Measurements from ENCODE around the gene FBXO11.

FBXO11 gene

DNA sequence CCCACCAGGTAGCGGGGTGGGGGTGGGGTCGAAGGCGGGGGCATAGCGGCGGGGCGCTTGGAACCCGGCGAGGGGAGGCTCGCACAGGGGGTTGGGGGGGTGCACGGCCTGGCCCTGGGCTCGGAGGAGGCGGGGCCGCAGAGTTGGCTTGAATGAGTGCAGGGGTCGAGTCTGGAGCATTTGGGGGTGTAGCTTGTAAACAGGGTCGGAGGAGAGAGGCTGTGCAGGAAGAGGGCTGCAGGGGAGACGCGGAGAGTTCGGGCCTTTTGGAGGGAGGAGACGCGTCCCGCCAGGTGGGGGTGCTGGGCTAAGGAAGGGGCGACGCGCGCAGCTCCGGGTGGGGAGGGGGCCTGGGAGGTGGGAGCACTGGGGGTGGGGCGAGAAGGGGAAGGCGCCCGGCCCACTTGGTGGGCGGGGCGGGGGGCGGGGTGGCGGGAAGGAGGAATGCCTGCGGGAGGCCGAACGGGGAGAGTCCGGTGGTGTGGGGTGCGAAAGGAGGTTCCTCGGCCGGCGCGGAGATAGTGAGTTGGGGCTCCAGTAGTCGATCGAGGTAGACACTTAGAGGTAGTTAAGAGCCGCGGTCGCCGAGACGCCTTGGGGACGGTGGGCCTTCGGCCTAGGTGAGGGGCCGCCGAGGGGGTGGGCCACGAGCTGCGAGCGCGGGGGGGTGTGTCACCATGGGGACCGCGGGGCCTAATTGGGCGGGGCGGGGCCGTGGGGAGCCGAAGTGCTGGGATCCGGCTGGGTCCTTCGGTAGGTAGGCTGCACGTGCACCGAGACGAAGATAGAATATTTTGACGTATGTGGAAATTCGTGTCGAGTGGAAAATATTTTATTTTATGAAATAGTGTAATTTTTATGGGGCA is 122.6 kb downstream of the FBXO11 start:
- TF ChIP-seq, protein P1, sequence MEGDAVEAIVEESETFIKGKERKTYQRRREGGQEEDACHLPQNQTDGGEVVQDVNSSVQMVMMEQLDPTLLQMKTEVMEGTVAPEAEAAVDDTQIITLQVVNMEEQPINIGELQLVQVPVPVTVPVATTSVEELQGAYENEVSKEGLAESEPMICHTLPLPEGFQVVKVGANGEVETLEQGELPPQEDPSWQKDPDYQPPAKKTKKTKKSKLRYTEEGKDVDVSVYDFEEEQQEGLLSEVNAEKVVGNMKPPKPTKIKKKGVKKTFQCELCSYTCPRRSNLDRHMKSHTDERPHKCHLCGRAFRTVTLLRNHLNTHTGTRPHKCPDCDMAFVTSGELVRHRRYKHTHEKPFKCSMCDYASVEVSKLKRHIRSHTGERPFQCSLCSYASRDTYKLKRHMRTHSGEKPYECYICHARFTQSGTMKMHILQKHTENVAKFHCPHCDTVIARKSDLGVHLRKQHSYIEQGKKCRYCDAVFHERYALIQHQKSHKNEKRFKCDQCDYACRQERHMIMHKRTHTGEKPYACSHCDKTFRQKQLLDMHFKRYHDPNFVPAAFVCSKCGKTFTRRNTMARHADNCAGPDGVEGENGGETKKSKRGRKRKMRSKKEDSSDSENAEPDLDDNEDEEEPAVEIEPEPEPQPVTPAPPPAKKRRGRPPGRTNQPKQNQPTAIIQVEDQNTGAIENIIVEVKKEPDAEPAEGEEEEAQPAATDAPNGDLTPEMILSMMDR (conservative IDR thresholded peaks at IDR 0.05; ENCODE audit: low read depth, low read length) = no peak
- DNase-seq (ENCODE audit: low read depth) = peak; percentile 56
- peak overlapping the region; percentile 87 for H3K4me3 ChIP-seq (ENCODE audit: low read depth, low read length)

DNA sequence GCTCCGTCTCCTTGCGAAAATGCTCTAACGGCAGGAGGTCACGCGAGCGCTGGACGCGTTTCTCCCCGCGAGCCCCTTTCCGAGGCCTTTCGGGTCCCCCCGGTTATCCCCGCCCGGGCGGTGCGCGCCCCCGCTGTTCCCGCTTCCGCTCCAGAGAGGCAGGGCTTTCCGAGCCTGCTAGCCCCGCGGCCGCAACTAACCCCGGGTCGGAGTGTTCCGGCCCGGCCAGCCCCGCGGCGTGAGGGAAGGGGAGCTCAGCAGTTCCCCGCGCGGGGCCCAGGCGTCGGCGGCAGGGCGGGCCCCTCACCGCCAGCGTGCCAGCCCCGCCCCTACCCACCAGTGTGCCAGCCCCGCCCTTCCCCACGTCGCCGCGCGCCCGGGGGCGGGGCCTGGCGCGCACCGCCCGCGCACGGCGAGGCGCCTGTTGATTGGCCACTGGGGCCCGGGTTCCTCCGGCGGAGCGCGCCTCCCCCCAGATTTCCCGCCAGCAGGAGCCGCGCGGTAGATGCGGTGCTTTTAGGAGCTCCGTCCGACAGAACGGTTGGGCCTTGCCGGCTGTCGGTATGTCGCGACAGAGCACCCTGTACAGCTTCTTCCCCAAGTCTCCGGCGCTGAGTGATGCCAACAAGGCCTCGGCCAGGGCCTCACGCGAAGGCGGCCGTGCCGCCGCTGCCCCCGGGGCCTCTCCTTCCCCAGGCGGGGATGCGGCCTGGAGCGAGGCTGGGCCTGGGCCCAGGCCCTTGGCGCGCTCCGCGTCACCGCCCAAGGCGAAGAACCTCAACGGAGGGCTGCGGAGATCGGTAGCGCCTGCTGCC is 123.4 kb downstream of the FBXO11 start, which contains the start of gene MSH6:
MSH6 (plus strand) TSS at position 475 of the 815 bp plus-strand sequence; CDS start at position 564, 89 bp downstream.
- H3K4me3 ChIP-seq (ENCODE audit: low read depth, low read length) = peak within 1 kb of the TSS; percentile 87
- DNase-seq (ENCODE audit: low read depth) = peak; percentile 89
- TF ChIP-seq, protein P1 (conservative IDR thresholded peaks at IDR 0.05; ENCODE audit: low read depth, low read length) = peak; percentile 20

DNA sequence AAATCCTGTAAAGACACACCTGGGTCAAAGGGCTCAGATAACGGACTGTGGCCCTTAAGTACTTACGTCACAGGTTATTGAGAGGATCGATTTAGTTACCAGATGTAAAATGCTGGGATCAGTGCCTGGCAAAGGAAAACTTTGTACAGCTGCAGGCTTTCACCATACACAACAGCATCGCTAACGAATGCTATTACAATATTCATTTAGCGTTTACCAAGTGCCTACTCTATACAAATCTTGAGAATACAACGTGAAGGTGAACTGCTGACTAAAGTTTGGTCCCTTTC is 124.0 kb downstream of the FBXO11 start:
- peak overlapping the region; percentile 87 for H3K4me3 ChIP-seq (ENCODE audit: low read depth, low read length)
- TF ChIP-seq, protein P1 (conservative IDR thresholded peaks at IDR 0.05; ENCODE audit: low read depth, low read length) = no peak
- no peak for DNase-seq (ENCODE audit: low read depth)

DNA sequence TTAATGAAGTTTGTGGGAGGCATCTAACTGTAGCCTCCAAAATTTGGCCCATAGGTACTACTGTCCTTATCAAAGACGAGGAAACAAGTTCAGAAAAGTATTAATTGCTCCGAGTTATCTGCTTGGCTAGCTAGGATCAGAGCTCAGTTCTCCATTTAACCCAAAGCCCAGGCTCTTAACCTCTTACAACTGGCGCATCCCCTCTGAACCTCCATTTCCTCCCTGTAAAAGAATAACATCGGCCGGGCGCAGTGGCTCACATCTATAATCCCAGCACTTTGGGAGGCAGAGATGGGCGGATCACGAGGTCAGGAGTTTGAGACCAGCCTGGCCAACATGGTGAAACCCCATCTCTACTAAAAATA is 126.9 kb downstream of the FBXO11 start:
- no peak for DNase-seq (ENCODE audit: low read depth)
- TF ChIP-seq, protein P1 (conservative IDR thresholded peaks at IDR 0.05; ENCODE audit: low read depth, low read length) = no peak
- no peak overlapping the region for H3K4me3 ChIP-seq (ENCODE audit: low read depth, low read length)

DNA sequence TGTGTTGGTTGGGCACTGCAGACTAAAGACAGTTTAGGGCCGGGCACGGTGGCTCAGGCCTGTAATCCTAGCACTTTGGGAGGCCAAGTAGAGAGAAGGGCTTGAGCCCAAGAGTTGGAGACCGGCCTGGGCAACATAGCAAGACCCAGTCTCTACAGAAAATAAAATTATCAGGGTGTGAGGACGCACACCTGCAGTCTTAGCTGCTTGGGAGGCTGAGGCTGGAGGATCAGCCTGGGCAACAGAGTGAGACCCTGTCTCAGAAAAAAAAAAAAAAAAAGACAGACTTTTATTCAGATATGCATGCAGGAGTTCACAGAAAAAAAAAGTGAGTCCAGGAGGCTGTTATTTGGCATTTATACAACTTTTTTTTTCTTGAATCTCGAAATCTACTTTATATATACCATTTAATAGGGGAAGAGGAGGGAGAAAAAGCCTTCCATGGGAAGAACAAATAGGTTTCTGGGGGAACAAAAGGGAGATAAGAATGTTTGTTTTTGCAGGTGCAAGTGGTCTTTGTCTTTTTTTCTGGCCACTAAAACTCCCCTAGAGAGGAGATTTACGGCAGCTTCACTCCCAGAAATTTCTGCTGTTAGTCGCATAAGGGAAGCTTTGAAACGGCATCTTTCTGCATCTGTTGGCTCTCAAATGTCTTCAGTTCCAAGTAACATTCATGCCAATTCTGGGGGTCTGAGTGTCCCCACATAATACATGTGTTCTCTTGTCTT is 127.4 kb downstream of the FBXO11 start:
- H3K4me3 ChIP-seq (ENCODE audit: low read depth, low read length) = no peak overlapping the region
- no peak for DNase-seq (ENCODE audit: low read depth)
- TF ChIP-seq, protein P1 (conservative IDR thresholded peaks at IDR 0.05; ENCODE audit: low read depth, low read length) = no peak

- no peak for DNase-seq (ENCODE audit: low read depth)
- no peak overlapping the region for H3K4me3 ChIP-seq (ENCODE audit: low read depth, low read length)
- TF ChIP-seq, protein P1 (conservative IDR thresholded peaks at IDR 0.05; ENCODE audit: low read depth, low read length) = no peak
Observed at GRCh38 chr2:47777277-47777937, 128.9 kb downstream of the FBXO11 start.
